GM12872 (cell line): Measurements from ENCODE around the gene FAM83G.

ENCODE experiments used
- CTCF ChIP-seq: IDR thresholded peaks from 3 replicates; pipeline ENCODE4 v1.5.1; 2011; ENCODE audit warnings: low read depth, mild to moderate bottlenecking, low read length, moderate library complexity; ENCODE audit not compliant: insufficient read depth

Gene FAM83G

DNA sequence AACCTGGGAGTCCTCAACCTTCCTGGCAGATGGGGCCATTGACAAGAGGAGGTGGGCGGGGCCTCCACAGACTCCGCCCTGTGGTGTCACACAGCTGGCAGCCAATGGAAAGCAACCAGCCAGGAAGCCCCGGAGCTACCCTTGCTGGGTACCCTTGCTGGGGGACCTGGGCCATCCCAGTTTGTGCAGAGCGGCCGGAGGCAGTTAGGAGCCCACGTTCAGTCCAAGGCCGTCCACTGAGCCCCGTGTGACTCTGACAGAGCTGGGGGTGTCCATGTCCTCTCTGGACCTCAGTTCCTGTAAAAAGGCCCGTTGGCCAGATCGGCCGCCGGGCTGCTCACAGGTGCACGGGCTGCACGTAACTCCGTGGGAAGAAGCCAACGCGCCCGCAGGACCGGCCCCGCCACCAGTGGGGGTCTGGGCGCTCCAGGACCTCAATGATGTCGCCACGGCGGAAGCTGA, 17.1 kb upstream of the FAM83G start:
- no peak for TF ChIP-seq CTCF

- TF ChIP-seq CTCF = no peak
Observed at GRCh38 chr17:19020016-19020415, 15.5 kb upstream of the FAM83G start.

GRCh38 chr17:19019041-19019941, 14.7 kb upstream of the FAM83G start:
- TF ChIP-seq CTCF = no peak

DNA sequence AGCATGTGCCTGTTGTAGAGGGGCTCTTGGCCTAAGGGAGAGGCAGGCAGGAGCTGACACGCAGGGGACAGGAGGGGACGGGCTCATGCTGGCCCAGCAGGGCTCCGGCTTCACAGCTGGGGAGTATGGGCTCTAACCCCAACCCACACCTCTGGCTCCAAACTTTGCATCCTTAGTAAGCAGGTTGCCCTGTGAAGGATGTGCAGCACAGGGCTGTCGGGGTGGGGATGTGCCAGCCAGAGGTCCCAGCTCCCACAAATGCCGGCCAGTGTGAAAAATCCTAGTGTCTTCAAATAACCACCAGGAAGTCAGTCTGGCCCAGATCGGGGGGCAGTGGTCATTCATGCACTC, 14.0 kb upstream of the FAM83G start:
- no peak for TF ChIP-seq CTCF

DNA sequence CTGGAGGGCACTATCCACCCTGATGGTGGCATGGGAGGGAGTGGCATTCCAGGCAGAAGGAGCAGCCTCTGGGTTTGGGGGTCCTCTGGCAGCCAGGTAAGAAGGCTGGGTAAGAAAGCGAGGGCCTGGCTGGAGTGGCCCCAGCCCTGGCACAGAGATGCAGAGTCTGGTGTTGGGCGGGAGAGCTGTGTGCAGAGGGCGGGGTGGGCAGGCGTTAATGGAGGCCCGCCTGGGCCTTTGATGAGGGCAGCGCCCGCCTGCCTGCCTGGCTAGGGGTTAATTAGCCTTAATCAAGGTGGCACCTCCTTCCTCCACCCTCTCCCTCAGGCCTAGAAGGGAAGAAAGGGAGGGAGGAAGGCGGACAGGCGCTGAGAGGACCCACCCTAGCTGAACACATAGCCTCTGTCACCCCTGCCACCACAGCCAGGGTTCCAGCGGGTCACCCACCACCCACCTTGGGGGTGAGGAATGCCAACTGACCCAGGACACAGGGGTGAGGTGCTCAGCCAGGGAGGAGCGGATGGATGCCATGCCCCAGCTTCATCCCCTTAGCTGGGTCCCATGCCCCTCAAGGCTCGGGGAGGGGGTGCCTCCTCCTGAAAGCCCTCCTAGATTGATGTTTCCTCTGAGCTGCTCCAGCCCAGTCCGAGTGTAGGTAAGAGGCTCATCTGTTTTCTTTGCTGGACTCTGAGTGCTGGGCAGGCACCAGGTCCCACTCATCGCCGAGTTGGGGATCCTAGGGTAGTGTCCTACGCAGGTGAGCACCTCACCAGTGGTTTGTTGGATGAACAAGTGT, 13.4 kb upstream of the FAM83G start:
- TF ChIP-seq CTCF = no peak

DNA sequence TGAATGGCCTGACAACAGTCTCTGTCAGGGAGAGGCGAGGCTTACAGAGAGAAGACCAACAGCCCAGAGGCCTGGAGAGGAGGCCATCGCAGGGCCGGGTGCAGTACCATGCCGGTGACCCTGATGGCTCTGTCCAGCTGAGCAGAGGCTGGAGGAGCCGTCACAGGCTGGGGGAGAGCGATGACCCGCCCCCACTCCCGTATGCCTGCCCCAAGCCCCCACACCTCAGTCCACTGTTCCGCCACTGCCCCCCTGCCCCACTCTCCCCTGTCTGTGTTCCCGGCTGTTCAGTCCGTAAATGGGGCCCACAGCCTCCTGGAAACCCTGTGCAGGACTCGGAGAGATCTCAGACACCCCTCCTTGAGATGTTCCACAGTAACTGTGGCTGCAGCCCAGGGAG, 12.8 kb upstream of the FAM83G start:
- no peak for TF ChIP-seq CTCF

DNA sequence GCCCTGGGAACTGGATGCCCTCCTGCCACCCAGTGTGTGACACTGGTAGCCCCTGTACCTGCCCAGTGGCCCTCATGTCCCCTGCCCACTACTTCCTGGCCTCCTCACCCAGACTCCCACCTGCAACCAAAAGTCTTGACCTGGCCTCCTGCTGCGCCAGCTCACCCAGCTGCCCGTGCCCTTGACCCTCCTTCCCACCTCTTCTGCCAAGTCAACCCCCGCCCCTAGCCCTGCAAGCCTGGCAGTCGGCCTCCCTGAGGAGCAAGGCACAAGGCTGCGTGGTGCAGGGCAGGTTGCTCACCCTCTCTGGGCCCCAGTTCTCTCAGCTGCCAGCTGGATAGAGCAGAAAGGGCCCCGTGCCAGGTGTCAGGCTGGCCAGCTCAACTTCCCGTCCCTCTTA, 12.3 kb upstream of the FAM83G start:
- no peak for TF ChIP-seq CTCF
